ENCODE data around the gene GRB7.
A peak's percentile ranks its signal among the peaks of the same experiment; 100 is the strongest.
"Not testable (repeated sequence)": the region's sequence is repeated elsewhere in the genome, so short reads cannot be mapped to it uniquely, and the experiment has no call there.

The GRB7 gene

GRCh38 chr17:39763051-39763820, 25.5 kb downstream of the GRB7 start:
- Histone ChIP-seq H3K4me1 (ENCODE audit: control insufficient read depth, insufficient read depth, low read length) (no peaks in the 10 kb centered on the region), H3K36me3 (ENCODE audit: control insufficient read depth, insufficient read depth, low read length) (no peaks in the 10 kb centered on the region), H3K4me3 (ENCODE audit: low read length) (no peak overlapping the region), H3K9ac (ENCODE audit: low read length) (no peak overlapping the region), H3K27me3 (ENCODE audit: control insufficient read depth, insufficient read depth, low read length) (no peaks in the 10 kb centered on the region), H3K27ac (ENCODE audit: low read depth, low read length) (no peak overlapping the region)

- not testable (repeated sequence) for H3K9ac ChIP-seq (ENCODE audit: low read length); H3K4me1 ChIP-seq (ENCODE audit: control insufficient read depth, insufficient read depth, low read length); H3K4me3 ChIP-seq (ENCODE audit: low read length); H3K27me3 ChIP-seq (ENCODE audit: control insufficient read depth, insufficient read depth, low read length); H3K36me3 ChIP-seq (ENCODE audit: control insufficient read depth, insufficient read depth, low read length); H3K27ac ChIP-seq (ENCODE audit: low read depth, low read length)
Observed at GRCh38 chr17:39764171-39764570, 26.4 kb downstream of the GRB7 start.

- no peak overlapping the region for H3K27ac ChIP-seq (ENCODE audit: low read depth, low read length)
- H3K36me3 ChIP-seq (ENCODE audit: control insufficient read depth, insufficient read depth, low read length) = no peaks in the 10 kb centered on the region
- H3K27me3 ChIP-seq (ENCODE audit: control insufficient read depth, insufficient read depth, low read length) = no peaks in the 10 kb centered on the region
- no peak overlapping the region for H3K4me3 ChIP-seq (ENCODE audit: low read length)
- no peak overlapping the region for H3K9ac ChIP-seq (ENCODE audit: low read length)
- no peaks in the 10 kb centered on the region for H3K4me1 ChIP-seq (ENCODE audit: control insufficient read depth, insufficient read depth, low read length)
Observed at GRCh38 chr17:39765175-39765574, 27.4 kb downstream of the GRB7 start.

GRCh38 chr17:39765766-39766165, 28.0 kb downstream of the GRB7 start:
- Histone ChIP-seq H3K36me3 (ENCODE audit: control insufficient read depth, insufficient read depth, low read length) (no peaks in the 10 kb centered on the region), H3K4me1 (ENCODE audit: control insufficient read depth, insufficient read depth, low read length) (no peaks in the 10 kb centered on the region), H3K4me3 (ENCODE audit: low read length) (no peak overlapping the region), H3K9ac (ENCODE audit: low read length) (no peak overlapping the region), H3K27me3 (ENCODE audit: control insufficient read depth, insufficient read depth, low read length) (no peaks in the 10 kb centered on the region), H3K27ac (ENCODE audit: low read depth, low read length) (no peak overlapping the region)

GRCh38 chr17:39767147-39767546, 29.4 kb downstream of the GRB7 start:
- Histone ChIP-seq H3K27me3 (ENCODE audit: control insufficient read depth, insufficient read depth, low read length) (no peaks in the 10 kb centered on the region), H3K4me3 (ENCODE audit: low read length) (no peak overlapping the region), H3K36me3 (ENCODE audit: control insufficient read depth, insufficient read depth, low read length) (no peaks in the 10 kb centered on the region), H3K27ac (ENCODE audit: low read depth, low read length) (no peak overlapping the region), H3K4me1 (ENCODE audit: control insufficient read depth, insufficient read depth, low read length) (no peaks in the 10 kb centered on the region), H3K9ac (ENCODE audit: low read length) (no peak overlapping the region)

- Histone ChIP-seq H3K4me1 (ENCODE audit: control insufficient read depth, insufficient read depth, low read length) (no peaks in the 10 kb centered on the region), H3K27ac (ENCODE audit: low read depth, low read length) (no peak overlapping the region), H3K4me3 (ENCODE audit: low read length) (no peak overlapping the region), H3K36me3 (ENCODE audit: control insufficient read depth, insufficient read depth, low read length) (no peaks in the 10 kb centered on the region), H3K27me3 (ENCODE audit: control insufficient read depth, insufficient read depth, low read length) (no peaks in the 10 kb centered on the region), H3K9ac (ENCODE audit: low read length) (no peak overlapping the region)
Observed at GRCh38 chr17:39769974-39770587, 32.3 kb downstream of the GRB7 start.

GRCh38 chr17:39772415-39772814, 34.7 kb downstream of the GRB7 start:
- Histone ChIP-seq H3K4me3 (ENCODE audit: low read length) (no peak overlapping the region), H3K27me3 (ENCODE audit: control insufficient read depth, insufficient read depth, low read length) (no peaks in the 10 kb centered on the region), H3K9ac (ENCODE audit: low read length) (no peak overlapping the region), H3K27ac (ENCODE audit: low read depth, low read length) (no peak overlapping the region), H3K36me3 (ENCODE audit: control insufficient read depth, insufficient read depth, low read length) (no peaks in the 10 kb centered on the region), H3K4me1 (ENCODE audit: control insufficient read depth, insufficient read depth, low read length) (no peaks in the 10 kb centered on the region)

GRCh38 chr17:39772987-39773934, 35.5 kb downstream of the GRB7 start:
- Histone ChIP-seq H3K9ac (ENCODE audit: low read length) (no peak overlapping the region), H3K27me3 (ENCODE audit: control insufficient read depth, insufficient read depth, low read length) (no peaks in the 10 kb centered on the region), H3K36me3 (ENCODE audit: control insufficient read depth, insufficient read depth, low read length) (no peaks in the 10 kb centered on the region), H3K4me3 (ENCODE audit: low read length) (no peak overlapping the region), H3K4me1 (ENCODE audit: control insufficient read depth, insufficient read depth, low read length) (no peaks in the 10 kb centered on the region), H3K27ac (ENCODE audit: low read depth, low read length) (no peak overlapping the region)

GRCh38 chr17:39774047-39774446, 36.3 kb downstream of the GRB7 start:
- H3K4me1 ChIP-seq (ENCODE audit: control insufficient read depth, insufficient read depth, low read length) = no peaks in the 10 kb centered on the region
- no peaks in the 10 kb centered on the region for H3K27me3 ChIP-seq (ENCODE audit: control insufficient read depth, insufficient read depth, low read length)
- H3K27ac ChIP-seq (ENCODE audit: low read depth, low read length) = no peak overlapping the region
- H3K9ac ChIP-seq (ENCODE audit: low read length) = no peak overlapping the region
- no peak overlapping the region for H3K4me3 ChIP-seq (ENCODE audit: low read length)
- no peaks in the 10 kb centered on the region for H3K36me3 ChIP-seq (ENCODE audit: control insufficient read depth, insufficient read depth, low read length)

- no peak overlapping the region for H3K9ac ChIP-seq (ENCODE audit: low read length)
Observed at GRCh38 chr17:39775031-39775430, 37.3 kb downstream of the GRB7 start.

GRCh38 chr17:39776252-39776651, 38.5 kb downstream of the GRB7 start:
- H3K27me3 ChIP-seq (ENCODE audit: control insufficient read depth, insufficient read depth, low read length) = no peaks in the 10 kb centered on the region
- H3K9ac ChIP-seq (ENCODE audit: low read length) = no peak overlapping the region
- H3K27ac ChIP-seq (ENCODE audit: low read depth, low read length) = no peak overlapping the region
- H3K36me3 ChIP-seq (ENCODE audit: control insufficient read depth, insufficient read depth, low read length) = no peaks in the 10 kb centered on the region
- no peaks in the 10 kb centered on the region for H3K4me1 ChIP-seq (ENCODE audit: control insufficient read depth, insufficient read depth, low read length)
- H3K4me3 ChIP-seq (ENCODE audit: low read length) = no peak overlapping the region

More at GRCh38 chr17:39775031-39775430, 37.3 kb downstream of the GRB7 start:
- Histone ChIP-seq H3K27ac (ENCODE audit: low read depth, low read length) (no peak overlapping the region), H3K4me1 (ENCODE audit: control insufficient read depth, insufficient read depth, low read length) (no peaks in the 10 kb centered on the region), H3K4me3 (ENCODE audit: low read length) (no peak overlapping the region), H3K36me3 (ENCODE audit: control insufficient read depth, insufficient read depth, low read length) (no peaks in the 10 kb centered on the region), H3K27me3 (ENCODE audit: control insufficient read depth, insufficient read depth, low read length) (no peaks in the 10 kb centered on the region)

GRCh38 chr17:39777534-39778365, 40.0 kb downstream of the GRB7 start:
- Histone ChIP-seq H3K27ac (ENCODE audit: low read depth, low read length) (no peak overlapping the region), H3K9ac (ENCODE audit: low read length) (no peak overlapping the region), H3K36me3 (ENCODE audit: control insufficient read depth, insufficient read depth, low read length) (no peaks in the 10 kb centered on the region), H3K27me3 (ENCODE audit: control insufficient read depth, insufficient read depth, low read length) (no peaks in the 10 kb centered on the region), H3K4me3 (ENCODE audit: low read length) (peak overlapping the region; percentile 23), H3K4me1 (ENCODE audit: control insufficient read depth, insufficient read depth, low read length) (no peaks in the 10 kb centered on the region)

Data from rectal smooth muscle tissue (tissue), 1 donor.